Hippocampal formation (tissue), 2 donors: Measurements from ENCODE around the gene RAE1.
A peak's percentile ranks its signal among the peaks of the same experiment; 100 is the strongest.
"Not testable (repeated sequence)": the region's sequence is repeated elsewhere in the genome, so short reads cannot be mapped to it uniquely, and the experiment has no call there.

Experiments
- DNase-seq, 2 donors: peaks; one replicate each; lab custom pipeline; 2025; lab: John Stamatoyannopoulos, UW

Gene RAE1

GRCh38 chr20:57414867-57415592 lies 64.0 kb downstream of the RAE1 start:
- no peak for DNase-seq

DNA sequence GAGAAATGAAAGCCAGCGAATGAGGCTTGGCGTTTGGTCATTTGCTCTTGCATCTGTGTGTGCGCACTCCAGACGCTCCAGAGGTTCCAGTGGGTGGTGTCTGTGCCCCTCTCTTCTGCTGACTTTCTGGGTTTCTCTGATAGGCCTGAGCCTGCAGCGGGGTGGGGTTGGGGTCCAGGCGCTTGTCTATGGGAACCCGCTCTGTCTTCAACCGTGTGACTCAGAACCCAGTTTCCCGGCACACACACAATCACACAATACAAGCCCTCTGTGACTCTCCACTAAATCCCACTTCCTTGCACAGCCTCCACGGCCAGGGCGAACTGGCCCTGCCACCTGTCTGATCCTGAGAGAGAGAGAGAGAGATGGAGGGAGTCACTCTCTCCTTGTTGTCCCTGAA lies 64.7 kb downstream of the RAE1 start:
- DNase-seq = no peak

- DNase-seq = no peak
Measured at GRCh38 chr20:57416296-57417022, 65.4 kb downstream of the RAE1 start.

DNA sequence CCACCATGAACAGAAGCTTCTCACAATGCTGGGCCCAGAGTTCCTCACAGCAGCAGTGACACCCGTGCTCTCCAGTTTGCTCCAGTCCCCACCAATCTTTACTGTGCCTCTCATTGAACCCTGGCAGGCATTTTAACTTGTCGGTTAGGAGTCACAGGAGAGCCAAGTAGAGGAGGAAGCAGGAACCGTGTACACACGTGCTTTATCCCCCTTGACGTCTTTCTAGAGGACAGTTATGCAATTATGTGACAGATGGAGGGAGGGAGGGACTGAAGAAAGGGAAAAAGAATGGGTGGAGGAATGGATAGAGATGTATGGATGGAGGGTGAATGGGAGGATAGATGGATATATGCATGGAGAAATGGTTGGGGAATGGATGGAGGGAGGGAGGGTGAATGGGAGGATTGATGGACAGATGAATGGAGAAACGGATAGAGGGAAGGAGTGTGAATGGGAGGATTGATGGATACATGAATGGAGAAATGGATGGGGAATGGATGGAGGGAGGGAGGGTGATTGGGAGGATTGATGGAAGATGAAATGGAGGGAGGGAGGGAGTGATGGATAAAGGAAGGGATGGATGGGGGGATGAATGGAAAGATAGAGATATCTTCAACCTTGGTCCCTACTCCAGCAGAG lies 66.1 kb downstream of the RAE1 start:
- no peak for DNase-seq

- no peak for DNase-seq
Measured at GRCh38 chr20:57417830-57418780, 67.0 kb downstream of the RAE1 start.

DNA sequence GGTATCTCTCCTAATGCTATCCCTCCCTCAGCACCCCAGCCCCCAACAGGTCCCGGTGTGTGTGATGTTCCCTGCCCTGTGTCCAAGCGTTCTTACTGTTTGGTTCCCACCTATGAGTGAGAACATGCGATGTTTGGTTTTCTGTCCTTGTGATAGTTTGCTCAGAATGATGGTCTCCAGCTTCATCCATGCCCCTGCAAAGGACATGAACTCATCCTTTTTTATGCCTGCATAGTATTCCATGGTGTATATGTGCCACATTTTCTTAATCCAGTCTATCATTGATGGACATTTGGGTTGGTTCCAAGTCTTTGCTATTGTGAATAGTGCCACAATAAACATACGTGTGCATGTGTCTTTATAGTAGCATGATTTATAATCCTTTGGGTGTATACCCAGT lies 68.4 kb downstream of the RAE1 start:
- not testable (repeated sequence) for DNase-seq

- DNase-seq = no peak
Measured at GRCh38 chr20:57420571-57421252, 69.7 kb downstream of the RAE1 start.

DNA sequence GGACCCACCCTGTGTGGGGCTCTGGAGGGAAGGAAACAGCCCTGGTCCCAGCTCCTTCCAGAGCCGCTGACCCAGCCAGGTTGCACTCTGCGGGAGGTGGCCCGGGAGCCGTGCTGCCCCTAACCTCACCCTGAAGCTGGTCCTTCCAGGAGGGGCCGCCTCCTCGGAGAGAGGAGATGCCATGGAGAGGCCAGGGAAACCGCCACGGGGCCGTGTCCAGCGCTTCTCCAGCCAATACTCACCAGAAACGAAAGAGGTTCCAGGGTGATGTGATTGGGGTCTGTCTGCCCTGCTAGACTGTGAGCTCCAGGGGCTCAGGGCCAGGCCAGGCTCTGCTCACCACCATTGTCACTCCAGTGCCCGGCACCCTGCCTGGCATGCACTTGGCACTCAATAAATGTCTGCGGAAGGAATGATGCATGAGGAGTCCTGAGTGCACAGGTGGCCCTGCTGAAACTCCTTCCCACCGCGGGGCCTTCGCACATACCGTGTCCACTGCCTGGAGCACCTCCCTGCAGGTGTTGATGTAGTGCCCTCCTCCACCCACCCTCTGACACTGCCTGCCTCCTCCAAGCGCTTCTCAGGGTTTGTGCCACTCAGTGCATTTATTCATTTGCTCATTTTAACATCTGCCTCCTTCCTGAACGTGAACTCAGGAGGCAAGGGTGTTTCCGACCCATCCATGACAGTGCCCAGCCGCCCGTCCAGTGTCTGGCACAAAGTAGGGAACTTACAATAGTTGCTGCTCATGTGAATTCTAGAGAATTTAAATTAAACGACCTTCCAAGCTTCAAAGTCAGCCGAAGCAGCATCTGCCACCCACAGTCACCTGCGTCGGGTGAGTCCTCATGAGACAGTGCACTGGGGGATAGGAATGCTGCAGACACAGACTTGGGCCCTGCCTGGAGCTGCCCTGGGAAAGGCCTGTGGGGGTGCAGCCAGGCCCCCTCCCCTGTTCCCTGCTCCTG lies 70.5 kb downstream of the RAE1 start:
- no peak for DNase-seq

DNA sequence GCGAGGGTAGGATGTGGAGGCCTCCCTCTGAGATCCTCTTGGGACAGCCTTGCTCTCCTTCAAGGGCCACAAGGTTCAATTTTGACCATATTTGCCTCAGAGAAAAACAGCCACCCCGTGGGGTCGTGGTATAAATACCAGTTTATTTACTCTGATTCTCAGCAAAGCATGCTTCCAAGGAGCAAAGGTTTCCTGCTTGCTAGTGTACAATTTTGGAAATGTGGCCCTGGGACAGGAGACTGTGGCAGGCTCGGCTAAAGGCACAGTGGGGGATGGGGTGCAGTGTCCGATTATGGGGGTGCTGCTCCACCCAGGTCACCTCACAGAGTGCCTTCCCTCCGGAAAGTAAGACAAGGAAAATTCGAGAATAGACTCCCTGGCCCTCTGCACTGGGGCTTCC lies 71.2 kb downstream of the RAE1 start:
- no peak for DNase-seq

GRCh38 chr20:57425150-57426013 lies 74.3 kb downstream of the RAE1 start:
- DNase-seq = no peak

GRCh38 chr20:57426271-57426689 lies 75.2 kb downstream of the RAE1 start:
- DNase-seq = no peak

GRCh38 chr20:57426831-57427230 lies 75.8 kb downstream of the RAE1 start:
- DNase-seq = no peak

DNA sequence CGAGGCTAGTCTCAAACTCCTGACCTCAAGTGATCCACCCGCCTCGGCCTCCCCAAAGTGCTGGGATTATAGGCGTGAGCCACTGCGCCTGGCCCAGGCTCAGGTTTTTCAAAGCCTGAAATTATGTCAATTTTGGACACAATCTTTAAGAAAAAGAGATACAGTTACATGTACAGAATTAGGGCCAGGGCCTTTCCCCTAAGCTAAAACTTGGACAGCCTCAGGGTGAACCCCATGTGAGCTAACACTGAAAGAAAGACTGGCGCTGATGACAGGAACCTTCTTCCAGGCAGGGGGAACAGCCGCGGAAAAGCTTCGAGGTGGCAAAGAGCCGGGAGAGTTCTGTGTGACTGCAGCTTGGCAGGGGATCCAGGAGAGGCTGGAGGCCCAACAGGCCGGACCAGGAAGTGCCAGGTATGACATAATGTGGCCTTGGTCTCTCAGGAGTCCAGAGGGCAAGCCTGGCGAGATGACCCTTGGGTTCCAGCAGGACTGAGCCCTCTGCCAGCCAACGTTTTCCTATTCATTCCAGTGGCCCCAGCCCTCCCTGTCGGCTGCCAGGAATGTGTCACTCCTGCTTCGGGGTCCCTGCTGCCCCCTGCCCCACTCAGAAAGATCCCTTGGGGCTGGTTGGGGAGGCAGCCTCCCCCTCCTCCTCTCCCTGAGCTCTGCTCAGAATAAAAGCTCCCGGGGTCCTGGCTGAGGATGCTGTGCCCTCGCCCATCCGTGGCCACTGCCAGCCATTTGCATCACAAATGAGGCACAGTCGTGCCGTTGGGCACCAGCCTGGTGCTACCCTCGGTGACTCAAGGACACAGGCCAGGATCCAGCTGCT lies 77.5 kb downstream of the RAE1 start:
- DNase-seq = peak; percentile 11 to 53
